ENCODE measurements around the gene UBE2E2.

Gene UBE2E2

GRCh38 chr3:23283625-23284024 is 80.5 kb downstream of the UBE2E2 start:
- no peak for DNase-seq

GRCh38 chr3:23288286-23288685 is 85.2 kb downstream of the UBE2E2 start:
- no peak for DNase-seq

- no peak for DNase-seq
Measured at GRCh38 chr3:23288715-23289114, 85.6 kb downstream of the UBE2E2 start.

GRCh38 chr3:23292432-23292831 is 89.3 kb downstream of the UBE2E2 start:
- no peak for DNase-seq

GRCh38 chr3:23294770-23295387 is 91.8 kb downstream of the UBE2E2 start:
- DNase-seq: no peak

GRCh38 chr3:23301819-23302218 is 98.7 kb downstream of the UBE2E2 start:
- no peak for DNase-seq

- DNase-seq: no peak
Measured at GRCh38 chr3:23302271-23302670, 99.1 kb downstream of the UBE2E2 start.

- no peak for DNase-seq
Measured at GRCh38 chr3:23303601-23304217, 100.6 kb downstream of the UBE2E2 start.

- DNase-seq: no peak
Measured at GRCh38 chr3:23304424-23304823, 101.3 kb downstream of the UBE2E2 start.

- DNase-seq: no peak
Measured at GRCh38 chr3:23308986-23309625, 106.0 kb downstream of the UBE2E2 start.

- no peak for DNase-seq
Measured at GRCh38 chr3:23312866-23313265, 109.7 kb downstream of the UBE2E2 start.

GRCh38 chr3:23314981-23315762 is 112.0 kb downstream of the UBE2E2 start:
- no peak for DNase-seq

- no peak for DNase-seq
Measured at GRCh38 chr3:23316924-23317323, 113.8 kb downstream of the UBE2E2 start.

- DNase-seq: peak; percentile 1
Measured at GRCh38 chr3:23319366-23320312, 116.5 kb downstream of the UBE2E2 start.

GRCh38 chr3:23320586-23321570 is 117.8 kb downstream of the UBE2E2 start:
- DNase-seq: no peak

- peak; percentile 15 for DNase-seq
Measured at GRCh38 chr3:23324745-23325144, 121.6 kb downstream of the UBE2E2 start.

- DNase-seq: peak; percentile 13
Measured at GRCh38 chr3:23325466-23326065, 122.4 kb downstream of the UBE2E2 start.

GRCh38 chr3:23329471-23330105 is 126.5 kb downstream of the UBE2E2 start:
- no peak for DNase-seq

- no peak for DNase-seq
Measured at GRCh38 chr3:23330568-23330967, 127.4 kb downstream of the UBE2E2 start.

All from activated CD4-positive, alpha-beta T cell treated with anti-CD3 and anti-CD28 coated beads, Interleukin-10, Interleukin-2, amounts not matched to agents 100 ng/mL and 50 ng/mL, durations not matched to agents 16 hours and 8 hours (primary cell).